Liver (tissue), 9 donors: ENCODE results near the gene RALB. TPM values are rescaled to one million over a fixed set of nuclear protein-coding genes. Genes with fewer than 3 reads are reported as not detected.
"Not testable (repeated sequence)": the region's sequence is repeated elsewhere in the genome, so short reads cannot be mapped to it uniquely, and the experiment has no call there.

Source experiments
- DNase-seq: peaks from one replicate; pipeline ENCODE4 v3.0.0-alpha.2; 2017; ENCODE audit warnings: low spot score
- H3K27ac ChIP-seq, 2 donors: one replicate each; pipeline ENCODE4 v1.7.0; 2013; ENCODE audit warnings: inconsistent platforms in 2 of 2, low read length in 2 of 2, control low read depth in 1 of 2, low read depth in 1 of 2, mild to moderate bottlenecking in 1 of 2
- H3K27me3 ChIP-seq, 4 donors: one replicate each; pipeline versions ENCODE4 v1.6.1 to v1.7.0; 2013; ENCODE audit warnings: low read length in 3 of 4, inconsistent platforms in 1 of 4, mild to moderate bottlenecking in 1 of 4, moderate library complexity in 1 of 4; ENCODE audit not compliant: control insufficient read depth in 4 of 4, insufficient read depth in 4 of 4
- H3K36me3 ChIP-seq, 4 donors: one replicate each; pipeline versions ENCODE4 v1.6.1 to v1.7.0; 2013; ENCODE audit warnings: low read length in 3 of 4, mild to moderate bottlenecking in 3 of 4, low read depth in 1 of 4, moderate library complexity in 1 of 4; ENCODE audit not compliant: control insufficient read depth in 4 of 4, insufficient read depth in 3 of 4
- H3K4me1 ChIP-seq, 4 donors: one replicate each; pipeline versions ENCODE4 v1.6.1 to v1.7.0; 2013; ENCODE audit warnings: low read length in 3 of 4, mild to moderate bottlenecking in 3 of 4, moderate library complexity in 1 of 4; ENCODE audit not compliant: control insufficient read depth in 4 of 4, insufficient read depth in 4 of 4
- H3K4me3 ChIP-seq, 3 donors: one replicate each; pipeline versions ENCODE4 v1.6.1 to v1.7.0; 2013; ENCODE audit warnings: low read length in 3 of 3, control low read depth in 1 of 3, low read depth in 1 of 3, mild to moderate bottlenecking in 1 of 3
- H3K9ac ChIP-seq, 2 donors: one replicate each; pipeline ENCODE4 v1.7.0; 2013; ENCODE audit warnings: low read length in 2 of 2, mild to moderate bottlenecking in 2 of 2, moderate library complexity in 2 of 2, control low read depth in 1 of 2, low read depth in 1 of 2
- H3K9me3 ChIP-seq, 4 donors: one replicate each; pipeline versions ENCODE4 v1.6.1 to v1.7.0; 2013; ENCODE audit warnings: low read length in 3 of 4; ENCODE audit not compliant: control insufficient read depth in 4 of 4
- ATF3 ChIP-seq: IDR thresholded peaks from 2 replicates; pipeline ENCODE4 v1.6.1; 2016; ENCODE audit warnings: antibody characterized with exemption
- EGR1 ChIP-seq, 2 donors: IDR thresholded peaks; 2 replicates each; pipeline ENCODE4 v1.6.1; 2016 to 2018; ENCODE audit warnings: antibody characterized with exemption in 2 of 2, low read depth in 2 of 2
- FOXA1 ChIP-seq: IDR thresholded peaks from 2 replicates; pipeline ENCODE4 v1.6.1; 2016; ENCODE audit warnings: antibody characterized with exemption
- FOXA2 ChIP-seq: IDR thresholded peaks from 2 replicates; pipeline ENCODE4 v1.6.1; 2016; ENCODE audit warnings: antibody characterized with exemption
- HNF4A ChIP-seq, 2 donors: conservative IDR thresholded peaks; 2 replicates each; pipeline ENCODE4 v1.6.1; 2016; ENCODE audit warnings: antibody characterized with exemption in 2 of 2, mild to moderate bottlenecking in 2 of 2
- HNF4G ChIP-seq: IDR thresholded peaks from 2 replicates; pipeline ENCODE4 v1.6.1; 2016; ENCODE audit warnings: antibody characterized with exemption
- JUND ChIP-seq, 2 donors: IDR thresholded peaks; 2 replicates each; pipeline ENCODE4 v1.6.1; 2016; ENCODE audit warnings: antibody characterized with exemption in 2 of 2
- MAX ChIP-seq: IDR thresholded peaks from 2 replicates; pipeline ENCODE4 v1.6.1; 2016; ENCODE audit warnings: antibody characterized with exemption
- NR2F2 ChIP-seq: IDR thresholded peaks from 2 replicates; pipeline ENCODE4 v1.6.1; 2016; ENCODE audit warnings: antibody characterized with exemption
- RAD21 ChIP-seq, 2 donors: IDR thresholded peaks; 2 replicates each; pipeline ENCODE4 v1.6.1; 2016; ENCODE audit warnings: antibody characterized with exemption in 2 of 2, mild to moderate bottlenecking in 2 of 2
- REST ChIP-seq: IDR thresholded peaks from 2 replicates; pipeline ENCODE4 v1.6.1; 2016; ENCODE audit warnings: antibody characterized with exemption, mild to moderate bottlenecking
- RXRA ChIP-seq, 2 donors: IDR thresholded peaks; 2 replicates each; pipeline ENCODE4 v1.6.1; 2017 to 2018; ENCODE audit warnings: antibody characterized with exemption in 2 of 2, mild to moderate bottlenecking in 1 of 2
- SP1 ChIP-seq: IDR thresholded peaks from 2 replicates; pipeline ENCODE4 v1.6.1; 2018; ENCODE audit warnings: antibody characterized with exemption, mild to moderate bottlenecking
- TAF1 ChIP-seq: conservative IDR thresholded peaks from 2 replicates; pipeline ENCODE4 v1.6.1; 2016; ENCODE audit warnings: antibody characterized with exemption, mild to moderate bottlenecking
- YY1 ChIP-seq: IDR thresholded peaks from 2 replicates; pipeline ENCODE4 v1.6.1; 2016; ENCODE audit warnings: antibody characterized with exemption, mild to moderate bottlenecking
- ZBTB33 ChIP-seq: IDR thresholded peaks from 2 replicates; pipeline ENCODE4 v1.6.1; 2016; ENCODE audit warnings: antibody characterized with exemption
- WGBS: extraction: QIAGEN DNeasy Blood & Tissue Kit; methylation state at CpG from one replicate; pipeline ENCODE4 v1.1.7; 2013; 5-methylcytosine and 5-hydroxymethylcytosine counted together
- polyA plus RNA-seq, 2 donors: library from polyadenylated mRNA; stranded (reverse) in 1 of 2; unstranded in 1 of 2; fragments of 200-250 nt in 1 of 2; fragments of >200 nt in 1 of 2; fragmentation: Nextera tagmentation in 1 of 2; extraction: Ambion mirVana in 1 of 2; gene quantifications; one replicate each; pipeline versions ENCODE4 v1.2.1 to v1.2.3, GENCODE V29; 2013 to 2015
- total RNA-seq, 2 donors: library from RNA; depleted of rRNA; stranded (reverse); fragments of >200 nt; gene quantifications; one replicate each; pipeline ENCODE4 v1.2.3, GENCODE V29; 2014
- donor health status: healthy.
- donor health status: healthy.
- donor health status: healthy.
- donor health status: healthy.
- donor health status: healthy.

Gene RALB
- total and polyA plus RNA-seq, 4 donors, result 11.1 to 26.4 (median 20.1) TPM

GRCh38 chr2:120257522-120257921 is 4.9 kb downstream of the RALB start (continued):
- TF ChIP-seq REST, result no peak

GRCh38 chr2:120258196-120258595 is 5.5 kb downstream of the RALB start:
- DNase-seq, result no peak
- Histone ChIP-seq H3K4me3 (no peak overlapping the region), H3K9me3 (peaks cover 0 to 5% (median under 1%) of the 10 kb centered on the region in 4 donors), H3K4me1 (peaks cover 0 to 10% (median 6%) of the 10 kb centered on the region in 4 donors), H3K27me3 (no peaks in the 10 kb centered on the region), H3K36me3 (no peaks in the 10 kb centered on the region), H3K27ac (no peak overlapping the region), H3K9ac (no peak overlapping the region)
- TF ChIP-seq FOXA2 (no peak), SP1 (no peak), EGR1 (IDR thresholded peaks at IDR 0.05; ENCODE audit: low read depth in 2 of 2) (no peak), TAF1 (no peak), REST (no peak), NR2F2 (no peak), YY1 (no peak), MAX (no peak), FOXA1 (no peak), RXRA (IDR thresholded peaks at IDR 0.05) (no peak), HNF4A (conservative IDR thresholded peaks at IDR 0.05) (no peak), RAD21 (IDR thresholded peaks at IDR 0.05) (no peak), JUND (IDR thresholded peaks at IDR 0.05) (no peak), ZBTB33 (no peak), ATF3 (no peak), HNF4G (no peak)
- WGBS, result 87% methylated on average over 9 of the region's 9 CpGs

- H3K36me3 ChIP-seq, H3K4me3 ChIP-seq, H3K9me3 ChIP-seq, DNase-seq, H3K9ac ChIP-seq, H3K27me3 ChIP-seq, H3K4me1 ChIP-seq: not testable (repeated sequence)
- H3K27ac ChIP-seq, result peak overlapping the region; percentile 2 to 50
- 96% methylated on average over 12 of the region's 15 CpGs for WGBS
These were observed 7.3 kb downstream of the RALB start for GRCh38 chr2:120259939-120260338.
